ENCODE results near the gene ALDH18A1. TPM values are rescaled to one million over a fixed set of nuclear protein-coding genes. Genes with fewer than 3 reads are reported as not detected.
"Not testable (repeated sequence)": the region's sequence is repeated elsewhere in the genome, so short reads cannot be mapped to it uniquely, and the experiment has no call there.

ALDH18A1 gene
- total RNA-seq, result 11.8 TPM
- long read RNA-seq, partial matches to known transcripts, result 1 of 8 reads
- long read RNA-seq, other reads (novel, unspliced or antisense), result 2 of 8 reads

- DNase-seq (ENCODE audit: missing footprints) (peak; percentile 95), ATAC-seq (peak; percentile 97)
- intact Hi-C loops (cut with DNase I), result no loop called here
These were observed at the start of gene ALDH18A1 for GRCh38 chr10:95656291-95657164. TSS of gene ALDH18A1 (minus strand) at chr10:95656711. CDS start at chr10:95653377, 3,334 bp downstream.

GRCh38 chr10:95698415-95698814 is 41.9 kb upstream of the ALDH18A1 start:
- DNase-seq (ENCODE audit: missing footprints) (no peak), ATAC-seq (no peak)
- intact Hi-C loops (cut with DNase I), result no loop called here

GRCh38 chr10:95697429-95697828 is 40.9 kb upstream of the ALDH18A1 start:
- ATAC-seq, result no peak
- no peak for DNase-seq (ENCODE audit: missing footprints)
- intact Hi-C loops (cut with DNase I), result no loop called here

GRCh38 chr10:95694665-95695064 is 38.2 kb upstream of the ALDH18A1 start:
- DNase-seq (ENCODE audit: missing footprints) (no peak), ATAC-seq (no peak)
- intact Hi-C loops (cut with DNase I), result loop anchor here (1.0 to 5.0 kb wide), 3 partner anchors 48 to 168 kb away; no protein-coding TSS in a partner anchor

GRCh38 chr10:95693668-95694534 is 37.4 kb upstream of the ALDH18A1 start, which contains the start of gene TCTN3:
TSS of gene TCTN3 (minus strand) at chr10:95693927. CDS start at chr10:95693899, 28 bp downstream.
- ATAC-seq, result peak; percentile 100
- intact Hi-C loops (cut with DNase I), result loop anchor here (1.0 to 5.0 kb wide), 3 partner anchors 49 to 168 kb away; no protein-coding TSS in a partner anchor
- DNase-seq (ENCODE audit: missing footprints), result peak; percentile 99

- intact Hi-C loops (cut with DNase I), result loop anchor here (5.0 kb wide), 1 partner anchor 169 kb away; no protein-coding TSS in a partner anchor
- ATAC-seq (no peak), DNase-seq (ENCODE audit: missing footprints) (no peak)
These were observed 36.7 kb upstream of the ALDH18A1 start for GRCh38 chr10:95693071-95693667.

- ATAC-seq, result no peak
- DNase-seq (ENCODE audit: missing footprints), result no peak
- intact Hi-C loops (cut with DNase I), result loop anchor here (5.0 kb wide), 1 partner anchor 171 kb away; no protein-coding TSS in a partner anchor
These were observed 34.8 kb upstream of the ALDH18A1 start for GRCh38 chr10:95691281-95691680.

GRCh38 chr10:95688648-95689047 is 32.1 kb upstream of the ALDH18A1 start:
- intact Hi-C loops (cut with DNase I), result no loop called here
- DNase-seq (ENCODE audit: missing footprints) (no peak), ATAC-seq (no peak)

GRCh38 chr10:95683966-95684365 is 27.5 kb upstream of the ALDH18A1 start:
- intact Hi-C loops (cut with DNase I), result no loop called here
- DNase-seq (ENCODE audit: missing footprints) (no peak), ATAC-seq (no peak)

- intact Hi-C loops (cut with DNase I), result loop anchor here (10.0 kb wide), 1 partner anchor 321 kb away; no protein-coding TSS in a partner anchor
- no peak for ATAC-seq
These were observed 19.0 kb upstream of the ALDH18A1 start for GRCh38 chr10:95675403-95676116.

GRCh38 chr10:95674643-95675042 is 18.1 kb upstream of the ALDH18A1 start:
- ATAC-seq (no peak), DNase-seq (ENCODE audit: missing footprints) (no peak)
- intact Hi-C loops (cut with DNase I), result loop anchor here (10.0 kb wide), 1 partner anchor 320 kb away; no protein-coding TSS in a partner anchor

More at GRCh38 chr10:95675403-95676116, 19.0 kb upstream of the ALDH18A1 start:
- no peak for DNase-seq (ENCODE audit: missing footprints)

GRCh38 chr10:95672641-95673040 is 16.1 kb upstream of the ALDH18A1 start:
- intact Hi-C loops (cut with DNase I), result loop anchor here (10.0 kb wide), 1 partner anchor 318 kb away; no protein-coding TSS in a partner anchor

GRCh38 chr10:95664543-95664942 is 8.0 kb upstream of the ALDH18A1 start:
- intact Hi-C loops (cut with DNase I), result no loop called here
- DNase-seq (ENCODE audit: missing footprints) (no peak), ATAC-seq (no peak)

More at GRCh38 chr10:95672641-95673040, 16.1 kb upstream of the ALDH18A1 start:
- DNase-seq (ENCODE audit: missing footprints); ATAC-seq: not testable (repeated sequence)

GRCh38 chr10:95663496-95663895 is 7.0 kb upstream of the ALDH18A1 start:
- intact Hi-C loops (cut with DNase I), result no loop called here
- DNase-seq (ENCODE audit: missing footprints) (no peak), ATAC-seq (peak; percentile 79)

- DNase-seq (ENCODE audit: missing footprints), result no peak
These were observed 5.3 kb upstream of the ALDH18A1 start for GRCh38 chr10:95661818-95662217.

GRCh38 chr10:95660283-95660682 is 3.8 kb upstream of the ALDH18A1 start:
- ATAC-seq (no peak), DNase-seq (ENCODE audit: missing footprints) (no peak)
- intact Hi-C loops (cut with DNase I), result no loop called here

More at GRCh38 chr10:95661818-95662217, 5.3 kb upstream of the ALDH18A1 start:
- no peak for ATAC-seq
- intact Hi-C loops (cut with DNase I), result no loop called here

GRCh38 chr10:95657250-95657649 is 739 bp upstream of the ALDH18A1 start:
- DNase-seq (ENCODE audit: missing footprints) (no peak), ATAC-seq (no peak)
- intact Hi-C loops (cut with DNase I), result no loop called here

All from Right ventricle myocardium inferior (tissue), 1 donor.